ENCODE results near the gene CYTL1. TPM values are rescaled to one million over a fixed set of nuclear protein-coding genes. Genes with fewer than 3 reads are reported as not detected.

Gene CYTL1
- total RNA-seq, 2 experiments from 2014 or later = not detected

- Mint-ChIP-seq H3K27me3 (peaks cover 3% of the 10 kb centered on the region), H3K27ac (no peak overlapping the region), H3K4me3 (no peak overlapping the region), H3K36me3 (ENCODE audit: low read depth) (no peaks in the 10 kb centered on the region), H3K4me1 (ENCODE audit: low read depth) (peaks cover 7% of the 10 kb centered on the region), H3K9me3 (no peaks in the 10 kb centered on the region)
- intact Hi-C loops (cut with micrococcal nuclease) = no loop called here
- no peak for TF ChIP-seq CTCF (IDR thresholded peaks at IDR 0.05)
- CTCF ChIA-PET = no interaction called here
- POLR2A ChIA-PET = no interaction called here
- ATAC-seq (no peak), DNase-seq (no peak)
Measured at GRCh38 chr4:5021546-5021945, 2.3 kb upstream of the CYTL1 start.

GRCh38 chr4:5020341-5020740, 1.1 kb upstream of the CYTL1 start:
- Mint-ChIP-seq H3K9me3 (no peaks in the 10 kb centered on the region), H3K36me3 (ENCODE audit: low read depth) (no peaks in the 10 kb centered on the region), H3K4me1 (ENCODE audit: low read depth) (peaks cover 7% of the 10 kb centered on the region), H3K27me3 (peaks cover 6% of the 10 kb centered on the region), H3K27ac (no peak overlapping the region), H3K4me3 (no peak overlapping the region)
- TF ChIP-seq CTCF (IDR thresholded peaks at IDR 0.05) = no peak
- CTCF ChIA-PET = no interaction called here
- POLR2A ChIA-PET = no interaction called here
- ATAC-seq (no peak), DNase-seq (no peak)
- intact Hi-C loops (cut with micrococcal nuclease) = no loop called here

- peaks cover 7% of the 10 kb centered on the region for H3K4me1 Mint-ChIP-seq (ENCODE audit: low read depth)
- no peaks in the 10 kb centered on the region for H3K36me3 Mint-ChIP-seq (ENCODE audit: low read depth)
- ATAC-seq (no peak), DNase-seq (no peak)
- no peak overlapping the region for H3K27ac Mint-ChIP-seq
- POLR2A ChIA-PET = no interaction called here
- no peak for TF ChIP-seq CTCF (IDR thresholded peaks at IDR 0.05)
- CTCF ChIA-PET = no interaction called here
- H3K4me3 Mint-ChIP-seq = no peak overlapping the region
- H3K27me3 Mint-ChIP-seq = peaks cover 5% of the 10 kb centered on the region
- intact Hi-C loops (cut with micrococcal nuclease) = no loop called here
- no peaks in the 10 kb centered on the region for H3K9me3 Mint-ChIP-seq
Measured at GRCh38 chr4:5019796-5020195, 538 bp upstream of the CYTL1 start.

GRCh38 chr4:5018603-5019002, 655 bp downstream of the CYTL1 start:
- no peak overlapping the region for H3K27ac Mint-ChIP-seq
- no peaks in the 10 kb centered on the region for H3K36me3 Mint-ChIP-seq (ENCODE audit: low read depth)
- CTCF ChIA-PET = interaction anchor here (1.0 kb wide), 1 partner anchor 14 kb away, joined by 3 read pairs; no protein-coding TSS in a partner anchor
- POLR2A ChIA-PET = no interaction called here
- no peak overlapping the region for H3K4me3 Mint-ChIP-seq
- DNase-seq = no peak
- H3K9me3 Mint-ChIP-seq = no peaks in the 10 kb centered on the region
- H3K27me3 Mint-ChIP-seq = peaks cover 7% of the 10 kb centered on the region
- peaks cover 7% of the 10 kb centered on the region for H3K4me1 Mint-ChIP-seq (ENCODE audit: low read depth)
- ATAC-seq = no peak
- intact Hi-C loops (cut with micrococcal nuclease) = no loop called here
- no peak for TF ChIP-seq CTCF (IDR thresholded peaks at IDR 0.05)

- Mint-ChIP-seq H3K36me3 (ENCODE audit: low read depth) (no peaks in the 10 kb centered on the region), H3K4me1 (ENCODE audit: low read depth) (peaks cover 7% of the 10 kb centered on the region), H3K4me3 (no peak overlapping the region), H3K9me3 (no peaks in the 10 kb centered on the region), H3K27me3 (peaks cover 11% of the 10 kb centered on the region), H3K27ac (no peak overlapping the region)
- intact Hi-C loops (cut with micrococcal nuclease) = no loop called here
- ChIA-PET CTCF (interaction anchor here (1.0 kb wide), 1 partner anchor 14 kb away, joined by 3 read pairs; no protein-coding TSS in a partner anchor), POLR2A (no interaction called here)
- no peak for ATAC-seq
- no peak for DNase-seq
- TF ChIP-seq CTCF (IDR thresholded peaks at IDR 0.05) = no peak
Measured at GRCh38 chr4:5018096-5018495, 1.2 kb downstream of the CYTL1 start.
